GM19395 (cell line): Measurements from ENCODE around the gene MYH6.
"Not testable (repeated sequence)": the region's sequence is repeated elsewhere in the genome, so short reads cannot be mapped to it uniquely, and the experiment has no call there.

Experiments used
- ATAC-seq: cut with Tn5 transposase; IDR thresholded peaks from one replicate; pipeline ENCODE4 v1.9.1; 2021; ENCODE audit warnings: mild to moderate bottlenecking, moderate library complexity; ENCODE audit not compliant: unreplicated experiment

MYH6 gene

DNA sequence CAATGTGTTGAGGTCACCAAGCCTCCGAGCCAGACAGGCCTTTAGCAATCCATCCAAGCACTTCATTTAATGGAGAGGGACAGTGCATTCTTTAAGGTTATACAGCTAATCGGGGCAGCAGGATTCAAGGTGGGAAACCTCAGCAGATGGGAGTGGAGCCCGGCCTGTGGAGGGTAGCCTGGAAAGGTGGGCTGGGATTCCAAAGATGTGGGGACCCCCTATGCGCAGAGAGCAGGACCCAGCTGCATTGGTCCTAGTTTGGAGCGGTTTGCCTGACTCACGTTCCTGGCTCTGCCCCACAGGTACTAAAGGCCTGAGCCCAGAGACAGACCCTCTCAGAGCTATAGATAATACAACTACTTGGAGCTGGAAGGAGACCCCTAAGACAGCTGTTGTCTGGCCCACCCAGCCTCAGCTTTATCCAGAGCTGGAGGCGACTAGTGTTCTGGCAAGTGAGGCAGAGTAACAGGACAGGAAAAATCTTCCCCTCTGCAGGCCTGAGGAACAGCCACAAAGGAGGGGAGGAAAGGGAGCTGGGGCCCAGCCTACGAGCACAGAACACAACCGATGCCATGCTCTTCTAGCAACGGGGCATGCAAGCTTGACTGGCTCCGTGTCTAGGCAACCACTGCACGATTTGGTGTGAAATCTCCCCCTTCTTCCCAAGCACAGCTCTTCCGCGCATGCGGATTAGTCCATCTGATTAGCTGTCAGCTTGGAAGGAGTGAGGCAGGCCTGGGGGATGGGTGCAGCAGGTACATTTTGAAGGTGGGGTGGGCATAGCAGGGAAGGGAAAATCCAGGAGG lies 28.5 kb upstream of the MYH6 start:
- no peak for ATAC-seq

DNA sequence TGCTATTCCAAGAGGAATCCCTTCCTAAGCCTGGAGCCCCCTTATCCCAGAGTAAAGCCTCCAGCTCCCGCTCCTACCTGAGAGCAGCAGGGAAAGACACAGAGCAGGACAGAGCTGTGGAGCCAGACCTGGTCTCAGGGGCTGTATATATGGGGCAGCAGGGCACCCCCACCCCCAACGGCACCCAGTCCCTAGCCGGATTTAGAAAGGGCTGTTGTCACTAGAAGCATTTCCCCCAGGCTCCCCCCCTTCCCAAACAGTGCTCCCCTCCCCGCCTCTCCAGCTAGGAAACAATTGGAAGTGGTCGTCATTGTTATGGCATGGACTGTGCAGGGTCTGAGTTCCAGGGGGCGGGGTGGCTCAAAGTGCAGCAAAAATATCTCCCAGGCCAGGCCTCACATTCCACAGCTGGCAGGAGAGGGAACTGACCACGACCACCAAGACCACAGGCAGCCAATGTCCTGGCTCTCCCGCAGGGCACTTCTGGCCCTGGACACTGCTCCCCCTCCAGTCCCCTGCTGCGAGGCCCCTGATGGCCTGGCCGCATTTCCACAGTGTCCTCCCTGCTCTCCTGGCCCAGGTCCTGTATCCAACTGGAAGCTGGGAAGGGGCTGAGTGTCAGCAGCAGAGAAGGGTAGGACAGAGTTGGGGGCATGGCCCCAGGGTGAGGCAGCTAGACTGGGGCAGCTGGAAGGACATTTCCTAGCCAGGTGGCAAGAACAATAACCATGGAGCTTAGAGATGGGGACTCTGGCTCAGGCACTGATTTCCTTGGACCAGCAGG lies 27.7 kb upstream of the MYH6 start, which contains the start of gene MYH7:
MYH7 (minus strand) TSS at position 118 of the 784 bp plus-strand sequence. CDS start 1,928 bp downstream, outside the sequence.
- ATAC-seq: no peak

DNA sequence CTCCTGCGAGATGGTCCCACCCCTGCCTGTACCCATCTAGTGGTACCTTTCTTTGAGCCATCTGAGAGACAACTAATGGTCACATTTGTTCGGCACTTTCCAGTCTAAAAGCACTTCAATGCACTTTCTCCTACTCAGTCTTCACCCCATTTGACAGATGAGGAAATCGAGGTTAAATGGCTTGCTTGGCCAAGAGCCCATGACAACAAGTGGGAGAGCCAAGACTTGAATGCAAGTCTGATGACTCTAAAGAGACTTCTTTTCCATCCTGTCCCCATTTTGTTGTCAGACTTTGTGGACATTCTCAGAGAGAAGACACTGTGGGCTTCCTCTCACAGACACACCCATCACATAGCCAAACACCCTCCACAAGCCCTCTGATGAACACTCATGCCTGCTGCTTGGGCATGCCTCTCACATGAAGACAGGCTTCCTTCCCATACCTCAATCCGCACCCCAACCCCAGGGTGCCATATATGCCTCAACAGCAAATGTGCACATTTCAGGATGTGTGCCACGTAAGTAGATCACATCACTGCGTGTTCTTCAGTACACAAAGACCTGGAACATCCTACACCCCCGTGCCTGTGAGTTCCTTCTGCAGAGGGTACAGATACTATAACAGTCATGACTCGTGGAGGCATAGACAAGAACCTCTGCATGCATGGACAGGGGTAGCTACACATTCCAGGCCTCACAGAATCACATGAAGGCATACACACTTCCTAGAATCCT lies 26.6 kb upstream of the MYH6 start:
- no peak for ATAC-seq

DNA sequence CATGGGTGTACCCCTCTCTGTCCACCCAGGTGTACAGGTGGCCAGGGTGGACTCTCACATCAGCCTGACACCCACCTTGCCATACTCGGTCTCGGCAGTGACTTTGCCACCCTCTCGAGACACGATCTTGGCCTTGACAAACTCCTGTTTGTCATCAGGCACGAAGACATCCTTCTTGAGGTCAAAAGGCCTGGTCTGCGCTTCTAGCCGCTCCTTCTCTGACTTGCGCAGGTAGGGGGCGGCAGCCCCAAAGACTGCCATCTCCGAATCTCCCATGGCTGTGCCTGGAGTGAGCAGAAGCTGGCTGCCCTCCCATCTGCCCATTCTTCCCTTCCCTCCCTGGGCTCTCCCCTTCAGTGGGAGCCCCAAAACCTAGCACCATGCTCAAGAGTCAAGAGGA lies 25.4 kb upstream of the MYH6 start:
- ATAC-seq: no peak

DNA sequence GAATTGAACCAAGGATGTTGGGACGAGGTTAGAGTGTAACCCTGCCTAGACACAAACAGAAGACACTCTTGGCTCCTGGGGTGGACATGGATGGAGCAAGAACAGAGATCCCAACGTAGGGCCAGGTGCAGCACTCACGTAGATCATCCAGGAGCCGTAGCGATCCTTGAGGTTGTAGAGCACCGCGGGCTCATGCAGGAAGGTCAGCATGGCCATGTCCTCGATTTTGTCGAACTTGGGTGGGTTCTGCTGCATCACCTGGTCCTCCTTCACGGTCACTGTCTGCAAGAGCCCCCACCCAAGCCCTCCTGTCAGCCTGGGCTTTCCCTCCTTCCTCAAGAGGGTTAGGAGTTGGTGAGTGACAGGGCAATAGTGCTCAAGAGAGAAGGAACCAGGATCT lies 24.9 kb upstream of the MYH6 start:
- no peak for ATAC-seq

DNA sequence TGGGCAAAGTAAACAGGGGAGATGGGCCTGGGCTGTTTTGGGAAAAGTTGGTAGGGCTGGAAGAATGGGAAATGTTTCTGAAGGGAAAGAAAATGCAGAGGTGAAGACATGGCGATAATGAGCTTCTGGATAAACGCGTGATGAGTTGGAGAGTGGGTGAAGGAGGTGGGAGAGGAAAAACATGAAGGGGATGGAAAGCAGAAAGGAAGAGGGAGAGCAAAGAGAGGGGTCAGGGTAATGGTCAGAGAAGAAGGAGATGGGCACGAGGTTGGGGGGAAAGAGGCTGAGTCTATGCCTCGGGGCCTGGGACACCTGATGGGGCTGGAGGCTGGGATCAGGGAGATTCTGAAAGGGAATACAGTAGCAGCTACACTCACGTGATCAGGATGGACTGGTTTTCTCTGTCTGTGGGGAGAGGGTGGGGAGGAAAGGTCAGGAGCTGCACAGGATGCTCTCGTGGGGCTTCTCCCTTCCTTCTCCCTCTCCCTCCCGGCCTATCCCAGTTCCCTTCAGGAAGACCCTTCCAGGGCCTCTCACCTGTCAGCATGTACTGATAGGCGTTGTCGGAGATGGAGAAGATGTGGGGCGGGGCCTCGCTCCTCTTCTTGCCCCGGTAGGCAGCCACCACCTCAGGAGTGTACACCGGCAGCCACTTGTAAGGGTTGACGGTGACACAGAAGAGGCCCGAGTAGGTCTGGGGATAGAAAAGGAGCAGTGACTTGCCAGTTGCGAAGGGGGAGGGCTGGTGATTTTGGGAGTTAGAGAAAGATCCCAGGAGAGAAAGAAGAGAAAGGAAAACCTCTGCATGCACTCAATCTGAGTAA lies 24.2 kb upstream of the MYH6 start:
- ATAC-seq: no peak

DNA sequence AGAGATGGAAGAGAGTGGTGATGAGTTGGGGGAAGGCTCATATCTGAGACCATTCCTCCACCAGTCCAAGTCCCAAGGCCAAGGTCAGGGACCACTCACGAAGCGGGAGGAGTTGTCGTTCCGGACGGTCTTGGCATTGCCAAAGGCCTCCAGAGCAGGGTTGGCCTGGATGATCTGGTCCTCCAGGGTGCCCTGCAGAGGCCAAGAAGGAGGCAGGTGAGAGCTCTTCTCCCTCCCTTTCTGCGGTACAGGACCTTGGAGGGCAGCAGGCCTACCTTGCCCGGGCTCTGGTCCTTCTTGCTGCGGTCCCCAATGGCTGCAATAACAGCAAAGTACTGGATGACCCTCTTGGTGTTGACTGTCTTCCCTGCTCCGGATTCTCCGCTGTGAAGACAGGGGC lies 23.4 kb upstream of the MYH6 start:
- ATAC-seq: no peak

DNA sequence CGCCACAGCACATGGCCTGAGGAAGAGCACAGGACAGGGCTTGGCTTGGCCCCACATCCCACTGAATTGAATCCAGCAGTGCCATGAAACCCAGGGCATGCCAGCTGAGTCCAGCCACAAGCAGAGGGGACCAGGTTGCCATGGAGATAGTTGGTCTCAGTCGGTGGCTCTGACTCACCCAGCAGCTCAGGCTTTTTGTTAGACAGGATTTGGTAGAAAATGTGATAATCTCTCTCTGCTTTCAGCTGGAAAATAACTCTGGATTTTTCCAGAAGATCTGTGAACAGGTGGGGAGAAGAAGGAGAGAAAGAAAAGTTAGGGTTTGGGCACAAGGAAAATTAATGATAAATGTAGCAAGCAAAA lies 22.6 kb upstream of the MYH6 start:
- no peak for ATAC-seq

DNA sequence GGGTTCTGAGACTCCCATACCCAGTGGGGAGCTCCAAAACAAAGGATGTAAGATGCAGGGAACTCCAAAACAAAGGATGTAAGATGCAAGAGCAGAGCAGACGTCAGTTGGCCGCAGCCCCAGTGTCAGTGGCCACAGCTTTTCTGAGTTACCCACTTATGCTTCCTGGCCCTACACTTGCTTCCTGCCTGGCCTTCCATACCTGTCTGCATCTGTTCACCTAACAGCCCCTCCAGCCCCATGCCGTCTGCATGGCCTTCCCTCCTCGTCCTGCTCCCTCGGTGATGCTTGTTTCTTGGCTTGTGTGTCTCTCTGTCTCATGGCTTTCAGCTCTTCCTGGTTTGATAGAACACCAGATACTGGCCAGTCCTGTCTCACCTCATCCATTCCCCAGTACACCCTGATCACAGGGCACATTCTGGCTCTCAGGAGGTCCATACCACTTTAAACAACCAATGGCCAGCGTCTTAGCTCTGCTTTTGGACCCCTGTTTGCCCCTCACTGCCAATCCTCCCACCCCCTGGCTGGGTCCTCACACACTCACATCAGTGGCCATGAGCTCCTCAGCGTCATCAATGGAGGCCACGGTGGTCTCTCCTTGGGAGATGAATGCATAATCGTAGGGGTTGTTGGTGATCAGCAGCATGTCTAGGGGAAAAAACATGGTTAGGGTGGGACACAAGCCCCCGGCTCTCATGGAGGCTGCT lies 22.1 kb upstream of the MYH6 start:
- no peak for ATAC-seq

DNA sequence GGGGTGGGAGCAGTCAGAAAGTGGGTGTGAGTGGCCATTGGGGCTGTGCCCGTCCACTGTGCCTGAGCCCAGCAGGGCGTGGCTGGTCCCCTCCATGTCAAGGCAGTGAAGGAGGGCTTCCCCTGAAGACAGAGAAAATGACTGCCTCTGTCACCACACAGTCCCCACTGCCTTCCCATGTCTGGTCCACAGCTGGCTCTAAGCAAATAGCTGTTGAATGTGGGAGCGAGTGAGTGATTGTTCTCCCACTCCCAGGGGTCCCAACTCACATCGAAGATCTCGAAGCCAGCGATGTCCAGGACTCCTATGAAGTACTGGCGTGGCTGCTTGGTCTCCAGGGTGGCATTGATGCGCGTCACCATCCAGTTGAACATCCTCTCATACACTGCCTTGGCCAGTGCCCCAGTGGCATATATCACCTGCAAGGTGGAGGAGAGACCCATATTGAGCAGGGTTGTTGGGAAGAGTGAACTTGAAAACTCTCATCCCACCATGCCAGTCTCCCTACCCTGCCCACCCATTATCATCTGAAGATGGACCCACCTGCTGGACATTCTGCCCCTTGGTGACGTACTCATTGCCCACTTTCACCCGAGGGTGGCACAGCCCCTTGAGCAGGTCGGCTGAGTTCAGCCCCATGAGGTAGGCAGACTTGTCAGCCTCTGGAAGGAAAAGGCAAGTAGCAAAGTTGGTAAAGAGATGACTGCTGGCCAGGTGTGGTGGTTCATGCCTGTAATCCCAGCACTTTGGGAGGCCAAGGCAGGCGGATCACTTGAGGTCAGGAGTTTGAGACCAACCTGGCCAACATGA lies 20.8 kb upstream of the MYH6 start:
- no peak for ATAC-seq

DNA sequence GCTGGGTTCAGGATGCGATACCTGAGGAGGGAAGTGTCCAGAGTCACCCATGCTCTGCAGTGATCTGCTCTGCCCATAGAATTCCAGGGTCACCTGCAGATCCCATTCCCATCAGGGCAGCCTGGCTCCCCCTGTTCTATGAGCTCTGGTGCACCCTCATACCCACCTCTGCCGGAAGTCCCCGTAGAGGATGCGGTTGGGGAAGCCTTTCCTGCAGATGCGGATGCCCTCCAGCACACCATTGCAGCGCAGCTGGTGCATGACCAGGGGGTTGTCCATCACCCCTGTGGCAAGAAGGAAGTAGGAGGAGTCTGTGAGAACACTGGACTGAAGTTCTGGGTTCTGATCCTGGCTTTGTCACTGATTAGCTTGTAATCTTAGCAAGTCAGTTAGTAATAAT lies 17.7 kb upstream of the MYH6 start:
- not testable (repeated sequence) for ATAC-seq

DNA sequence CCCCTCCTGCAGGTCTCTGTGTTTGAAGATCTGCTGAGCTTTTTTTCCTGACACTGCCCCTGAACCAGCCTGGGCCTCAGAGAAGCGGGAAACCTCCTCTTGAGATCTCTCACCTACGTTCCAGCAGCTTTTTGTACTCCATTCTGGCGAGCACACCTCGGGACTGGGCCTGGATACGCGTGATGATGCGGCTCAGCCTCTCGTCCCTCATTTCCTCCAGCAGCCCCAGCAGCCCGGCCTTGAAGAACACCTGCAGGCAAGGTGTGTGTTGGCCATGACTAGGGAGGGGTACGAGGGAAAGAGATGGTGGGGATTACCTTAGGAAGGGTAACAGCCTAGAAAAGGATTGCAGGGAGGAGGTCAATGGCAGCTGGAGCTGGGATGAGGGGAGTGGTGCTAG lies 17.1 kb upstream of the MYH6 start:
- ATAC-seq: no peak

DNA sequence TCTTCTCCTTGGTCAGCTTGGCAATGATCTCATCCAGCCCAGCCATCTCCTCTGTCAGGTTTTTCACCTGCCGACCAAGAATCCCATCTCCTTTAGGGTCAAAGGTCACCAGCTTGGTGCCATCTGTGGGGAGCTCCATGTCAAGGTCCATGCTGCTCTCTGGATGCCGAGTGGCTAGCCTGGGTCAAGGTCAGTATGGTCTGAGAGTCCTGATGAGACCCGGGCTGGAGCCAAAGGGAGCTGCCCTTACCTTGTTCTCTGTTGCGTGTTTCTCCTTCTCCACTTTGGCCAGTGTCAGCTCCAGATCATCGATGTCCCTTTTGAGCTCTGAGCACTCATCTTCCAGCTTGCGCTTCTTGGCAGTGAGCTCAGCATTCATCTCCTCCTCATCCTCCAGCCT lies 15.6 kb upstream of the MYH6 start:
- ATAC-seq: no peak

DNA sequence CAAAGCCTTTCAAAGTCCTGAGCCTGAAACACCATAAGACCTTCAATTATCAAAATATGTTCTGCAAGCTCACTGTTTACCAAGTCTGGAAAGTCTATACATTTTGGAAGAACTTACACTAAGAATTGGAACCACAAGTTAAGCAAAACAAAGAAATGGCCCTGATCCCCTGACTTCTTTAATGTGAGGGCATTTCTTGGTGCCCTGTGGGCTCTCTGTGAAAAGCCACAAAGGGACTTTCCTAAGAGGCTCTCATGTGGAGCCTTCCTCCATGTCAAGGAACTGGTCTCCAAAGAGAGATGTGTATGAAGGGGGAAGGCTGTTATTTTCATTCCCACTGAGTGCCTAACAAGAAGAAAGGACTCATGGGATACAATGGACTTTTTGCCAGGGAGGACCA lies 13.5 kb upstream of the MYH6 start:
- no peak for ATAC-seq

DNA sequence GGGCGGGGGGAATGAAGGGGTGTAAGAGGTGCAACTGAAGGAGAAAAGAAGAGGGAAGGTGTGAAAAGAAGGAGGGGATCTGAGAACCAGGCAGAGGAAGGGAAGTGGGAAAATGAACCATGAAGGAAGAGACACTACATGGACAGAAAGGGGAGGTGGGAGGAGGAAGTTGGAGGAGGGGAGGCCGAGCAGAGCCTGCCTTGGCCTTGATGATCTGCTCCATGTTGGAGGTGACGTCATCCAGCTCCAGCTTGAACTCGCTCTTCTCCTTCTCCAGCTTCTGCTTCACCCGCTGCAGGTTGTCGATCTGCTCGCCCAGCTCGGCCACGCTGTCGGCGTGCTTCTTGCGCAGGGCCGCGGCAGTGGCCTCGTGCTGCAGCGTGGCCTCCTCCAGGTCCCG lies 11.6 kb upstream of the MYH6 start:
- ATAC-seq: not testable (repeated sequence)

DNA sequence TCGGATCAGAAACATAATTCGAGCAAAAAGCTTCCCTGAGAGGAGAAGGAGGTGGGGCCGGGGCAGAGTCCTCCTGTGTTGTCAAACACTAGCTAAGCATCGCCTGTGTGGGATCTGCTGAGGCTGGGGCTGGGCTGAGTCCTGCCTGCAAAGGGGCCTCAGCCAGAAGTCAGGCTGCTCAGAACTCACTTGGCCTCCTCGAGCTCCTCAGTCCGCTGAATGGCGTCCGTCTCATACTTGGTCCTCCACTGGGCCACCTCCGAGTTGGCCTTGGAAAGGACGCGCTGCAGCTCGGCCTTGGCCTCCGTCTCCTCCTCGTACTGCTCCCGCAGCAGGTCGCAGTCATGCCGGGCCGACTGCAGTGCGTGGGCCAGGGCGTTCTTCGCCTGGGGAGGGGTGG lies 9.9 kb upstream of the MYH6 start:
- no peak for ATAC-seq

DNA sequence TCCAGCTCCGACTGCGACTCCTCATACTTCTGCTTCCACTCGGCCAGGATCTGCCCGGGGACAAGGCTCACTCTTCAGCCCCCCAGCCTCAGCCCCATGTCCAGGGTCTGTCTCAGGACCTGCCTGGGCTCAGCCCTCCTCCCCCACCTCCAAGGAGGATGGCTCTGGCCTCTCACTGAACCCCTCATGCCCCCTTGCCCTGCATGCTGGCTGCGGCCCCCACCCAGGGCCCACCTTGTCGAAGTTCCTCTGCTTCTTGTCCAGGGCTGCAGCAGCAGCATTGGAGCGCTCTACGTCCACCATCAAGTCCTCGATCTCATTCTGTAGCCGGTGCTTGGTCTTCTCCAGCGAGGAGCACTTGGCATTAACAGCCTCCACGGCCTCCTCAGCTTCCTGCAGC lies 9.2 kb upstream of the MYH6 start:
- not testable (repeated sequence) for ATAC-seq

DNA sequence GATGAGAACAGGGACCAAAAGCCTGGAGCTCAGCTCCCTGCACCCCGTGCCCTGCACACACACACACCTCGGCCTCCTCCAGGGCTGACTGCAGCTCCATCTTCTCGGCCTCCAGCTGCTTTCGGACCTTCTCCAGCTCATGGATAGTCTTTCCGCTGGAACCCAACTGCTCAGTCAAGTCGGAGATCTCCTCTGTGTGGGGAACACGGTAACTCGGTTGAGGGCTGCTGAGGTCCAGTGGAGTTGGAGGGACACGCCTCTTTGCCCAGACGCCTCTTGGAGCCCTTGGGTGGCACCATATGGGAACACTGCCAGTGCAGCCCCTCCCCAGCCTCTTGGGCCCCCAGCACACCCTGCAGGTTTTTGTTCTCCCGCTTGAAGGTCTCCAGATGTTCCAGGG lies 8.7 kb upstream of the MYH6 start:
- no peak for ATAC-seq
